RWPE1 (cell line): Measurements from ENCODE around the gene PKNOX2.

Experiments used
- CTCF ChIA-PET: fragments of 350-600 bp; sonication (Branson Sonifier 250); formaldehyde crosslinking; extraction: SDS; loops from one replicate; lab custom pipeline; 2021; lab: Yijun Ruan, JAX
- POLR2A ChIA-PET: fragments of 400-600 bp; formaldehyde crosslinking; extraction: SDS; loops from one replicate; lab custom pipeline; 2020; ENCODE audit warnings: antibody characterized with exemption; ENCODE audit not compliant: low non-redundant PET; lab: Yijun Ruan, JAX
- DNase-seq: peaks from one replicate; pipeline ENCODE4 v3.0.0; 2012; ENCODE audit warnings: low spot score
- H3K27ac ChIP-seq: fragments of 450-650 bp; 2 replicates; pipeline ENCODE4 v1.5.1; 2017
- CTCF ChIP-seq: fragments of 450-650 bp; conservative IDR thresholded peaks from 2 replicates; pipeline ENCODE4 v1.5.1; 2017; ENCODE audit warnings: low read depth, mild to moderate bottlenecking

Gene PKNOX2

DNA sequence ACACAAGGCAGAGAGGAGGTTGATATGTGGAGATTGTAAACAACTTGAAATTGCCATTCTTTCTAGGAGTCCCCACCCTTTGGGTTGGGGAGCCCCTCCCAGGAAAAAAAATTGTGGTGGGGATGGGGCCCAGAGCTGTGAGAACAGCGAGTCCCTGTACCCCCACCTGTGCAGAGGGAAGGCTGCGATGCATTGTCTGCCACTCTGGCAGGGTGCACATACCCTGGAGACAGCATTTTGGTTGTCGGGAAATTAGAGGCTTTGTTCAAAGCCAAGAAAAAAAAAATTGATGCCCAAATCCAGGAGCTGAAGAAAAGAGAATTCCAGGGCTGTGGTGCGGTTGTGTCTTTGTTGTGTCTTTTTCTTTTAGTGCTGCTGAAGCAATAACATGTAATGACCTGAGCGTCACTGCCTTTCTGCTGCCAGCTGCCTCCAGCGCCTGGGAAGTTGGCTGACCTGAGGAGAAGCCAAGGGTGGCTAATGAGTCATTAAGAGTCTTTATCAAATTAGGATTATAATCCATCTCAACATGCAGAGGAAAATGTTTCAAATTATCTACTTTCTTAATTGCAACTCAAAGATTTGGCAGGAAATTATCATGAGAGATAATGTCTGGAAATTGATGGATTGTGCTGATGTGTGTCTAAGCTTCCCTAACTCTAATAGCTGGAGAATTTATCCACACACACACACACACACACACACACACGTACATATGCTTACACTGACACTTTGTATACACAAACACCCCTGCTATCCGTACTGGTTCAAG, 8.0 kb upstream of the PKNOX2 start:
- TF ChIP-seq CTCF: no peak
- no peak overlapping the region for H3K27ac ChIP-seq
- CTCF ChIA-PET: interaction anchor here (2.2 kb wide), 1 partner anchor 14 kb away, joined by 10 read pairs; no protein-coding TSS in a partner anchor
- no peak for DNase-seq
- POLR2A ChIA-PET: no interaction called here

GRCh38 chr11:125157118-125157733, 7.3 kb upstream of the PKNOX2 start:
- CTCF ChIA-PET: interaction anchor here (2.2 kb wide), 1 partner anchor 15 kb away, joined by 10 read pairs; no protein-coding TSS in a partner anchor
- TF ChIP-seq CTCF: no peak
- no peak overlapping the region for H3K27ac ChIP-seq
- POLR2A ChIA-PET: no interaction called here
- no peak for DNase-seq

DNA sequence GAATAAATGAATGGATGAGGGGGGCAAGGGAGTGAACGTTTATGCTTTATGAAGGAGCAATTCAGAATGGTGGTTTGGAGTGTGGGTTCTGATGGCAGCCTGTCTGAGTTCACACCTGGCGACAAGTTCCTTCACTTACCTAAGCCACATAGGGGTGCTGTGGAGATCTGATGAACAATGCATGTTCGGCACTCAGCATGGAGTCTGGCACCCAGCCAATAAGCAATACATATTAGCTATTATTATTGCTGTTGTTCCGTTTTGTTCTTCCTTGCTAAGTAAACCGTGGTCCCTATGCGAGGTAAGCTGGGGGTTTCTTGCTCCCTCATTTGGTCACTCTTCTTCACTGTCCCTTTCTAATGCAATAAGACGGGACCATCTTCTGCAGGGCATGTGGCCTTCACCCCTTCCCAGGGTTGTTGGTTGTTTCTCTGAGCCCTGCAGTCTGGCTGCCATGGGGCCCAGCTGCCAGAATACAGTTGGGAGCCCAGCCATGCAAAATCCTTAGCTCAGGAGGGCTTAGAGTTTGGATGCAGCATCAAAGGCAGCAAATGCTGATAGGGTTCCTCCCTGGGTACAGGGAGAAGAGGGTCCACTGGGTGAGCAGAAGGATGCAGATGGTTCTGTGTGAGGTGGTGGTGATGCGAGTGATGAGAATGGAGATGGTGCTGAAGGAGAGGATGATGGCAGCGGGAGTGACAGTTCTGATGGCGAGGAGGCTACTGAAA, 6.4 kb upstream of the PKNOX2 start:
- POLR2A ChIA-PET: no interaction called here
- TF ChIP-seq CTCF: no peak
- CTCF ChIA-PET: interaction anchor here (0.6 to 2.2 kb wide), 3 partner anchors 16 to 514 kb away, joined by 3 to 10 read pairs (median 3); no protein-coding TSS in a partner anchor
- H3K27ac ChIP-seq: no peak overlapping the region
- DNase-seq: no peak

DNA sequence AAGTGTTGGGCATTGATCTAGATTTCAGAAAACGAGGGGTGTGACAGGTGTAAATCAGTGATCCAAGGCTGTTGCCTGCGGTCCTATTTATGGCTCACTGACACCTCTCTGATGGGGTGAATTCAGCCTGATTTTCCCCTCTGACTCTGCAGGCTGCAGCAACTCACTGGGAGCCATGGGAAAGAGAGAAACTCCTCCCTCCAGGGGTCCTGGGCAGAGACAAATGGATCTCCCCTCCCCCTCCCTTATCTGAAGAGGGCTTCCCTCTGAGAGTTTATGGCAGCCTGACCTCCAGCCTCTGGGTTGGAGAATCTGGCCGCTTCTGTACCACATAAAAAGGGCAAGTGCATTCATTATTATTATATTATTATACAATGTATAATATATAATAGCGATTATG, 1.8 kb upstream of the PKNOX2 start:
- no peak for TF ChIP-seq CTCF
- POLR2A ChIA-PET: no interaction called here
- DNase-seq: no peak

GRCh38 chr11:125163431-125164063, 1.0 kb upstream of the PKNOX2 start:
- ChIA-PET POLR2A (no interaction called here), CTCF (interaction anchor here (0.8 to 2.2 kb wide), 2 partner anchors 21 to 182 kb away, joined by 3 to 13 read pairs; no protein-coding TSS in a partner anchor)
- H3K27ac ChIP-seq: no peak overlapping the region
- TF ChIP-seq CTCF: no peak
- no peak for DNase-seq

More for the DNA sequence above, 1.8 kb upstream of the PKNOX2 start:
- H3K27ac ChIP-seq: no peak overlapping the region
- CTCF ChIA-PET: interaction anchor here (0.6 to 1.5 kb wide), 2 partner anchors 21 to 33 kb away, joined by 4 to 5 read pairs; no protein-coding TSS in a partner anchor

GRCh38 chr11:125164091-125164421, 495 bp upstream of the PKNOX2 start:
- no peak overlapping the region for H3K27ac ChIP-seq
- CTCF ChIA-PET: interaction anchor here (0.8 to 2.2 kb wide), 3 partner anchors 22 to 241 kb away, joined by 3 to 13 read pairs (median 3); no protein-coding TSS in a partner anchor
- TF ChIP-seq CTCF: no peak
- no peak for DNase-seq
- POLR2A ChIA-PET: no interaction called here
